Measurements from ENCODE around the gene ADGRD2. TPM values are rescaled to one million over a fixed set of nuclear protein-coding genes. Genes with fewer than 3 reads are reported as not detected.

ADGRD2 gene
- total RNA-seq, 1 experiment from 2014 or later = not detected

DNA sequence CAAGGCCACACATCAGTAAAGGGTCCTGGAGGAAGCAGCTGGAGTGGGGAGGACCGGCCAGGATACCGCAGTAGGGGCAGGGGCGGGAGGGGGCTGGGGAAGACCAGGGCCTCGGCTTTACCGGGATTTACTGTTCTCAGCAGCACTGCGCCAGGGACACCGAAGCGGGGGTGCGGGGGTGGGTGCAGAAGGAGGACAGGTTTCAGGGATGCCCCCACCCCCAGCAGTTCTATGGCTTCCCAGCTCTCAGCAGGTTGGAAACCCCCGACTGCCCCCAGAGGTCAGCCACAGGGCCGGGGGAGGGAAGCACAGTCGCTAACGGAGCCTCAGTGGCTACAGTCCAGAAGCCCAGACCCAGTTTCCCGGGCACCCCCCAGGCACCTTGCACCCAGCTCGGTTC, 35.7 kb downstream of the ADGRD2 start (continued):
- no peak for TF ChIP-seq CEBPB (IDR thresholded peaks at IDR 0.05; ENCODE audit: low read depth)
- TF ChIP-seq YY1 (IDR thresholded peaks at IDR 0.05; ENCODE audit: extremely low read depth, insufficient replicate concordance, low read depth, low read length) = no peak
- no peak for TF ChIP-seq EGR1 (IDR thresholded peaks at IDR 0.05; ENCODE audit: low read depth)
- no peak for TF ChIP-seq REST (IDR thresholded peaks at IDR 0.05; ENCODE audit: low read depth)

- H4K20me1 ChIP-seq (ENCODE audit: insufficient read depth) = no peaks in the 10 kb centered on the region
- DNase-seq (ENCODE audit: low read depth, low spot score) (no peak), ATAC-seq (no peak)
- no peak overlapping the region for H3K4me3 ChIP-seq (replicated peaks in 1 of 2; ENCODE audit: low read depth in 1 of 2, low read length in 2 of 2)
- TF ChIP-seq POLR2AphosphoS5 (IDR thresholded peaks at IDR 0.05; ENCODE audit: low read depth, low read length) = no peak
- no peak for TF ChIP-seq TCF7L2 (IDR thresholded peaks at IDR 0.05; ENCODE audit: borderline replicate concordance, extremely low read depth, insufficient read depth, insufficient read length)
- no peak for TF ChIP-seq CBX3 (IDR thresholded peaks at IDR 0.05; ENCODE audit: low read depth)
- TF ChIP-seq EZH2 (IDR thresholded peaks at IDR 0.05) = no peak
- TF ChIP-seq ZNF274 (IDR thresholded peaks at IDR 0.05; ENCODE audit: low read depth, low read length) = no peak
- no peak for TF ChIP-seq SIN3A (IDR thresholded peaks at IDR 0.05; ENCODE audit: low read depth)
- TF ChIP-seq, protein P1, sequence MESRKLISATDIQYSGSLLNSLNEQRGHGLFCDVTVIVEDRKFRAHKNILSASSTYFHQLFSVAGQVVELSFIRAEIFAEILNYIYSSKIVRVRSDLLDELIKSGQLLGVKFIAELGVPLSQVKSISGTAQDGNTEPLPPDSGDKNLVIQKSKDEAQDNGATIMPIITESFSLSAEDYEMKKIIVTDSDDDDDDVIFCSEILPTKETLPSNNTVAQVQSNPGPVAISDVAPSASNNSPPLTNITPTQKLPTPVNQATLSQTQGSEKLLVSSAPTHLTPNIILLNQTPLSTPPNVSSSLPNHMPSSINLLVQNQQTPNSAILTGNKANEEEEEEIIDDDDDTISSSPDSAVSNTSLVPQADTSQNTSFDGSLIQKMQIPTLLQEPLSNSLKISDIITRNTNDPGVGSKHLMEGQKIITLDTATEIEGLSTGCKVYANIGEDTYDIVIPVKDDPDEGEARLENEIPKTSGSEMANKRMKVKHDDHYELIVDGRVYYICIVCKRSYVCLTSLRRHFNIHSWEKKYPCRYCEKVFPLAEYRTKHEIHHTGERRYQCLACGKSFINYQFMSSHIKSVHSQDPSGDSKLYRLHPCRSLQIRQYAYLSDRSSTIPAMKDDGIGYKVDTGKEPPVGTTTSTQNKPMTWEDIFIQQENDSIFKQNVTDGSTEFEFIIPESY (IDR thresholded peaks at IDR 0.05; ENCODE audit: extremely low read depth, insufficient replicate concordance, low read length) = no peak
- TF ChIP-seq SRF (IDR thresholded peaks at IDR 0.05; ENCODE audit: low read depth) = no peak
- no peak for TF ChIP-seq FOSL1 (IDR thresholded peaks at IDR 0.05; ENCODE audit: low read depth)
- no peak for TF ChIP-seq POLR2A (IDR thresholded peaks at IDR 0.05; ENCODE audit: borderline replicate concordance, extremely low read depth, insufficient read depth, insufficient read length)
- no peak for TF ChIP-seq RAD21 (IDR thresholded peaks at IDR 0.05; ENCODE audit: low read depth)
- TF ChIP-seq MAX (IDR thresholded peaks at IDR 0.05) = no peak
- no peak for TF ChIP-seq EGR1 (IDR thresholded peaks at IDR 0.05; ENCODE audit: low read depth)
- no peak for TF ChIP-seq SP1 (IDR thresholded peaks at IDR 0.05; ENCODE audit: low read depth)
- TF ChIP-seq JUND (IDR thresholded peaks at IDR 0.05) = no peak
- no peak for TF ChIP-seq ATF3 (IDR thresholded peaks at IDR 0.05)
- TF ChIP-seq ELF1 (IDR thresholded peaks at IDR 0.05; ENCODE audit: borderline replicate concordance, low read depth) = no peak
- no peaks in the 10 kb centered on the region for H3K9me3 ChIP-seq (ENCODE audit: control insufficient read depth in 1 of 2, insufficient read depth in 1 of 2, low read depth in 1 of 2, low read length in 2 of 2)
- CTCF ChIA-PET = no interaction called here
- no TSS peak for BruUV-seq (replicated peaks)
- intact Hi-C loops (cut with micrococcal nuclease) = no loop called here
- H3K9ac ChIP-seq (ENCODE audit: low read length) = no peak overlapping the region
- POLR2A ChIA-PET = no interaction called here
- H3K36me3 ChIP-seq (ENCODE audit: control insufficient read depth in 1 of 2, insufficient read depth in 2 of 2, low read length in 2 of 2) = no peaks in the 10 kb centered on the region
- H3K27ac ChIP-seq (ENCODE audit: low read depth, low read length) = no peak overlapping the region
- RAD21 ChIA-PET (ENCODE audit: low non-redundant PET in 1 of 2, low total read pairs in 2 of 2, uncharacterized antibody in 2 of 2, unreplicated experiment in 2 of 2) = no interaction called here
- no peak overlapping the region for H3K4me2 ChIP-seq (ENCODE audit: low read length)
- peaks cover 4 to 7% of the 10 kb centered on the region in 2 experiments; a peak in 3 of 4 replicates for H3K4me1 ChIP-seq (ENCODE audit: control insufficient read depth in 1 of 2, insufficient read depth in 2 of 2, low read length in 2 of 2)
- H3K79me2 ChIP-seq (ENCODE audit: insufficient read depth, low read length) = no peaks in the 10 kb centered on the region
- no peaks in the 10 kb centered on the region for H3K9me2 ChIP-seq (ENCODE audit: insufficient read depth)
- H2AFZ ChIP-seq (ENCODE audit: low read depth, low read length, poor library complexity, severe bottlenecking) = no peak overlapping the region
- no peaks in the 10 kb centered on the region for H3K27me3 ChIP-seq (ENCODE audit: insufficient read depth, low read length)
Measured at GRCh38 chr9:124486778-124487259, 36.6 kb downstream of the ADGRD2 start.

Data from HCT116 (cell line).